ENCODE data around the gene ATP6V0A1.

ATP6V0A1 gene

GRCh38 chr17:42560246-42560645 is 101.6 kb downstream of the ATP6V0A1 start:
- no peak for DNase-seq (ENCODE audit: low read depth)
- no peak for TF ChIP-seq CTCF (IDR thresholded peaks at IDR 0.05; ENCODE audit: control insufficient read depth, insufficient read depth, low read depth, low read length, missing control alignments)
- no peak overlapping the region for H3K4me3 ChIP-seq (ENCODE audit: control insufficient read depth, low read depth, low read length)

GRCh38 chr17:42561897-42562387 is 103.3 kb downstream of the ATP6V0A1 start, which contains the start of gene COASY:
Gene COASY (plus strand): TSS chr17:42562148. CDS start chr17:42562623, 475 bp downstream.
- peak within 1 kb of the TSS; percentile 69 for H3K4me3 ChIP-seq (ENCODE audit: control insufficient read depth, low read depth, low read length)
- no peak for TF ChIP-seq CTCF (IDR thresholded peaks at IDR 0.05; ENCODE audit: control insufficient read depth, insufficient read depth, low read depth, low read length, missing control alignments)
- peak; percentile 89 for DNase-seq (ENCODE audit: low read depth)

GRCh38 chr17:42562388-42563142 is 103.9 kb downstream of the ATP6V0A1 start:
- no peak for TF ChIP-seq CTCF (IDR thresholded peaks at IDR 0.05; ENCODE audit: control insufficient read depth, insufficient read depth, low read depth, low read length, missing control alignments)
- DNase-seq (ENCODE audit: low read depth) = no peak

GRCh38 chr17:42563143-42563509 is 104.4 kb downstream of the ATP6V0A1 start:
- no peak for TF ChIP-seq CTCF (IDR thresholded peaks at IDR 0.05; ENCODE audit: control insufficient read depth, insufficient read depth, low read depth, low read length, missing control alignments)
- DNase-seq (ENCODE audit: low read depth) = no peak
- peak overlapping the region; percentile 69 for H3K4me3 ChIP-seq (ENCODE audit: control insufficient read depth, low read depth, low read length)

More at GRCh38 chr17:42562388-42563142, 103.9 kb downstream of the ATP6V0A1 start:
- peak overlapping the region; percentile 69 for H3K4me3 ChIP-seq (ENCODE audit: control insufficient read depth, low read depth, low read length)

GRCh38 chr17:42563543-42563942 is 104.9 kb downstream of the ATP6V0A1 start:
- H3K4me3 ChIP-seq (ENCODE audit: control insufficient read depth, low read depth, low read length) = peak overlapping the region; percentile 69; the same call in 1 of the 2 replicates
- TF ChIP-seq CTCF (IDR thresholded peaks at IDR 0.05; ENCODE audit: control insufficient read depth, insufficient read depth, low read depth, low read length, missing control alignments) = no peak
- no peak for DNase-seq (ENCODE audit: low read depth)

- H3K4me3 ChIP-seq (ENCODE audit: control insufficient read depth, low read depth, low read length) = no peak overlapping the region
- no peak for TF ChIP-seq CTCF (IDR thresholded peaks at IDR 0.05; ENCODE audit: control insufficient read depth, insufficient read depth, low read depth, low read length, missing control alignments)
- no peak for DNase-seq (ENCODE audit: low read depth)
Observed at GRCh38 chr17:42563950-42564349, 105.3 kb downstream of the ATP6V0A1 start.
